OCI-M1 (cell line): ENCODE data around the gene MLF2.
"Not testable (repeated sequence)": the region's sequence is repeated elsewhere in the genome, so short reads cannot be mapped to it uniquely, and the experiment has no call there.

Experiments
- DNase-seq: peaks from one replicate; lab custom pipeline; 2025; lab: John Stamatoyannopoulos, UW

MLF2 gene

GRCh38 chr12:6734506-6735387 lies 18.2 kb downstream of the MLF2 start:
- DNase-seq = no peak

- DNase-seq = no peak
Measured at GRCh38 chr12:6730169-6730568, 22.8 kb downstream of the MLF2 start.

- DNase-seq = no peak
Measured at GRCh38 chr12:6729186-6729585, 23.8 kb downstream of the MLF2 start.

- DNase-seq = no peak
Measured at GRCh38 chr12:6725350-6725749, 27.6 kb downstream of the MLF2 start.

GRCh38 chr12:6724409-6724797 lies 28.5 kb downstream of the MLF2 start:
- DNase-seq = peak; percentile 78

- DNase-seq = peak; percentile 100
Measured at GRCh38 chr12:6723607-6724408, 29.1 kb downstream of the MLF2 start, which contains the start of gene COPS7A. COPS7A (plus strand) TSS chr12:6724046; CDS start chr12:6724657, 611 bp downstream.

GRCh38 chr12:6722863-6723262 lies 30.1 kb downstream of the MLF2 start:
- peak; percentile 64 for DNase-seq

- DNase-seq = no peak
Measured at GRCh38 chr12:6716874-6717437, 36.0 kb downstream of the MLF2 start.

GRCh38 chr12:6716031-6716873 lies 36.7 kb downstream of the MLF2 start:
- not testable (repeated sequence) for DNase-seq

- DNase-seq = no peak
Measured at GRCh38 chr12:6708960-6709394, 44.0 kb downstream of the MLF2 start.

GRCh38 chr12:6708351-6708750 lies 44.6 kb downstream of the MLF2 start:
- not testable (repeated sequence) for DNase-seq

- DNase-seq = peak; percentile 42
Measured at GRCh38 chr12:6703631-6704030, 49.3 kb downstream of the MLF2 start.

- no peak for DNase-seq
Measured at GRCh38 chr12:6701078-6701768, 51.7 kb downstream of the MLF2 start.

GRCh38 chr12:6700646-6701051 lies 52.3 kb downstream of the MLF2 start, which contains the start of gene PIANP:
PIANP (minus strand) TSS chr12:6700815; CDS start chr12:6698061, 2,754 bp downstream.
- no peak for DNase-seq

GRCh38 chr12:6699989-6700645 lies 52.8 kb downstream of the MLF2 start:
- no peak for DNase-seq

- no peak for DNase-seq
Measured at GRCh38 chr12:6699259-6699988, 53.5 kb downstream of the MLF2 start.

GRCh38 chr12:6698352-6699046 lies 54.4 kb downstream of the MLF2 start:
- DNase-seq = no peak
